HG03103 (cell line): ENCODE results near the gene HIP1.
"Not testable (repeated sequence)": the region's sequence is repeated elsewhere in the genome, so short reads cannot be mapped to it uniquely, and the experiment has no call there.

Experiments used
- ATAC-seq: cut with Tn5 transposase; IDR thresholded peaks from one replicate; pipeline ENCODE4 v1.9.1; 2021; ENCODE audit warnings: low read depth; ENCODE audit not compliant: unreplicated experiment

HIP1 gene

GRCh38 chr7:75687246-75688088 is 51.3 kb downstream of the HIP1 start:
- ATAC-seq, result no peak

DNA sequence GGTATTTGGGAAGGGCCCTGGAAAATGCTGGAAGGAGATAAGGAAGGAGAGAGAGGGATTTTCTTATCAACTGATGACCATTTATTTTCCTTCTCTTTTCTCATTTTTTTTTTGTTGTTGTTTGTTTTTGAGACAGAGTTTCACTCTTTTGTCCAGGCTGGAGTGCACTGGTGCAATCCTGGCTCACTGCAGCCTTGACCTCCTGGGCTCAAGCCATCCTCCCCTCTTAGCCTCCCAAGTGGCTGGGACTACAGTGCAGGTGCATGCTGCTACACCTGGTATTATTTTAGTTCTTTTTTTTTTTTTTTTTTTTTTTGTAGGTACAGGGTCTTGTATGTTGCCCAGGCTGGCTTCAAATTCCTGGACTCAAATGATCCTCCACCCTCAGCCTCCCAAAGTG is 52.2 kb downstream of the HIP1 start:
- no peak for ATAC-seq

- ATAC-seq, result not testable (repeated sequence)
These were observed 56.7 kb downstream of the HIP1 start for GRCh38 chr7:75682052-75682451.

- no peak for ATAC-seq
These were observed 59.7 kb downstream of the HIP1 start for GRCh38 chr7:75679060-75679459.

GRCh38 chr7:75669579-75669978 is 69.2 kb downstream of the HIP1 start:
- no peak for ATAC-seq

- no peak for ATAC-seq
These were observed 70.8 kb downstream of the HIP1 start for GRCh38 chr7:75667938-75668337.

- no peak for ATAC-seq
These were observed 75.3 kb downstream of the HIP1 start for GRCh38 chr7:75663302-75663907.

- ATAC-seq, result peak; percentile 72
These were observed 76.0 kb downstream of the HIP1 start for GRCh38 chr7:75662579-75663301.

DNA sequence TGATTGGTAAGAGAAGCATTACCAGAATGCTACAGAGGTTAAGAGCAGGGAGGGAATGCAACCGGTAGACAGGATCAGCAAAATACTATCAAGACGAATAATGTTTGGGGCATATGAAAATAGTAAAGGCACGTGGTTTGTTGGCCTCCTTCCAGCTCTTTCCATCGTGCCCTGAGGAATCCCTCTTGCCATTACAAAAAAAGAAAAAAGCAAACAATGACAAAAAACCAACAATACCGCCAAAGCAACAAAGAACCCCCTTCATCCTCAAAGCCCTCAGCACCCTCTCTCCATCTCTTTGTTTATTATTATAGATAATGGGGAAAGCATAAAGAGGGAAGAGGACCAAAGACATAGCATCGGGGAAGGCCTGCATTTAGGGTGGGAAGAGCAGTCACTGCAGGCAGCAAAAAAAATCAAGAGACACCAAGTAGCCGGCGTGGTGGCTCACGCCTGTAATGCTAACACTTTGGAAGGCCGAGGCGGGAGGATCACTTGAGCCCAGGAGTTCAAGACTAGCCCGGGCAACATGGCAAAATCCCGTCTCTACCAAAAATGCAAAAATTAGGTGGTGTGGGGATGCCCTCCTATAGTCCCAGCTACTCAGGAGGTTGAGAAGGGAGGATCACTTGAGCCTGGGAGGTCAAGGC is 78.0 kb downstream of the HIP1 start:
- no peak for ATAC-seq

DNA sequence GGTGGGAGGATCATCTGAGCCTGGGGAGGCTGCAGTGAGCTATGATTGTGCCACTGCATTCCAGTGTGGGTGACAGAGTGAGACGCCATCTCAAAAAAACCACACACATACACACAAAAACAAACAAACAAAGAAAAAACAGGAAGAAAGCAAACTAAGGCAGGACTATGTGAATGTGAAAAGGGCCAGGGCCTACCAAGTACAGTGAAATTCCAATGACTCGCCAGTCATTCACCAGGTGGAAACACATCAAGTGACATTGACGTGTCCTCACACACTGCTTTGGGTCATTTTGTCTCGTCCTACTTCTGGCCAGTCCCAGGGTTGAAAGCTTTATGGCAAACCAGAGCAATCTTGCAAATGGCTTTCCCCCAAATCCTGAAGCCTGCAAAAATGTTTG is 79.9 kb downstream of the HIP1 start:
- no peak for ATAC-seq

GRCh38 chr7:75658369-75658768 is 80.4 kb downstream of the HIP1 start:
- no peak for ATAC-seq

DNA sequence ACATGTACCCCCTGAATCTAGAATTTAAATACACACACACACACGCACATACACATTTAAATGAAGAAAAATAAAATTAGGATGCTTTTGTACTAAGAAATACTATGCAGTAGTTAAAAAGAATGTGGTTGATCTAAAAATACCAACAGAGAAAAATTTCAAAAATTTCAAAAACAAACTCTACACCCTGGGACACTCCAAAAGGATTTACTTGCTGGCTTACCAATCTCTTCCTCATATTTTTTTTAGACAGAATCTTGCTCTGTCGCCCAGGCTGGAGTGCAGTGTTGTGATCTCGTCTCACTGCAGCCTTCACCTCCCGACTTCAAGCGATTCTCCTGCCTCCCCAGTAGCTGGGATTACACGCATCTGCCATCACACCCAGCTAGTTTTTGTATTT is 80.9 kb downstream of the HIP1 start:
- no peak for ATAC-seq

DNA sequence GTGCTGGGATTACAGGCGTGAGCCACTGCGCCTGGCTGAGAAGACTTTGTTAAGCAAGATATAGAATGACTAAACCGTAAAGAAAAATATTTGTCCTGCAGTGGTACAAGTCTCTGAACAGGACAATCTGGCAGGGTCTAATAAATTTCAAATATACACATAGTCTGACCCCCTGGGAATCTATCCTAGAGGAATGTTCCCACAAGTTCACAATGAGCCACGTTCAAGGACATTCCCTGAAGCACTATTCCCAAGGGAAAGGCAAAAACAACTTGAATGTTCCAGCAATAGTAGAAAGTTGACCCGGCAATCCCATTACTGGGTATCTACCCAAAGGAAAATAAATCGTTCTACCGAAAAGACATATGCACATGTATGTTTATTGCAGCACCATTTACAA is 82.0 kb downstream of the HIP1 start:
- no peak for ATAC-seq

GRCh38 chr7:75655536-75655935 is 83.2 kb downstream of the HIP1 start:
- ATAC-seq, result no peak

DNA sequence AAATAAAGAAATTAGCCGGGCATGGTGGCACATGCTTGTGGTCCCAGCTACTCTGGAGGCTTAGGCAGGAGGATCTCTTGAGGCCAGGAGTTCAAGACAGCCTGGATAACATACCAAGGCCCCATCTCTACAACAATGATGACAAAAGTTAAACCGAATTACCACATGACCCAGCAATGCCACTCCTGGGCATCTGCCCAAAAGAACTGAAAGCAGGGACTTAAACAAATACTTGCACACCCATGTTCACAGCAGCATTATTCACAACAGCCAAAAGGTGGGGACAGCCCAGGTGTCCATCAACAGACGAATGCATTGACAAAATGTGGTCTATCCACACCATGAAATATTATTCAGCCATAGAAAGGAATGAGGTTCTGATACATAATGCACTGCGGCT is 83.9 kb downstream of the HIP1 start:
- ATAC-seq, result no peak

DNA sequence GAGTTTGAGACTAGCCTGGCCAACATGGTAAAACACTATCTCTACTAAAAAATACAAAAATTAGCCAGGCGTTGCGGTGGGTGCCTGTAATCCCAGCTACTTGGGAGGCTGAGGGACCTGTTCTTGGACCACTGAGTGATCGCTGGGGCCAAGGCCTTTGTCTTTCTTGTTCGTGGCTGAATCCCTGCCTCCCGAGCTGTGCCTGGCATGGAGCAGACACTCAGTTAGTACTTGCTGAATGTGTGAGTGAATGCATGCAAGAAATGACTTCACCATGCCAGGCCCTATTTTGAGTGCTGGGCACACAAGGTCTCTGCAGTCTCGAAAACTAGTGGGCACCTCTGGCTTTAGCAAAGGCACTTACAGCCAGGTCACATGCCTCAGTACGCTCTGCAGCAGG is 85.1 kb downstream of the HIP1 start:
- no peak for ATAC-seq

- no peak for ATAC-seq
These were observed 86.0 kb downstream of the HIP1 start for GRCh38 chr7:75652788-75653187.

DNA sequence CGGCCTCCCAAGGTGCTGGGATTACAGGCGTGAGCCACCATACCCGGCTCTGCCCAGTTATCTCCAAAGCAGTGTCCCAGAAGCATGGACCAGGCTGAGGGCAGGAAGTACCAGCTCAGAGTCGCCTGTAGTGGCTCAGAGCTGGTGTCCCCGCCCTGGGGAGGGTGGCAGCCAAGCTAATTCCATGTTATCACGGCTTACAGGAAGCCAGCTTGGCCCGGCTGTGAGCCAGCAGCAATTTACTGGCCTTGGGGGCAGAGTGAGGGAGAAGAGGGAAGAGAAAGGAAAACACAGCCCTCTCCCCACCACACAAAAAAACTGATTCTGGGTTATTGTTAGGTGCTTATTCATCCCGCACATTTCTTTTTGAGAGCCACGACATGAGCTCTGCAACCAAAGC is 88.1 kb downstream of the HIP1 start:
- no peak for ATAC-seq

DNA sequence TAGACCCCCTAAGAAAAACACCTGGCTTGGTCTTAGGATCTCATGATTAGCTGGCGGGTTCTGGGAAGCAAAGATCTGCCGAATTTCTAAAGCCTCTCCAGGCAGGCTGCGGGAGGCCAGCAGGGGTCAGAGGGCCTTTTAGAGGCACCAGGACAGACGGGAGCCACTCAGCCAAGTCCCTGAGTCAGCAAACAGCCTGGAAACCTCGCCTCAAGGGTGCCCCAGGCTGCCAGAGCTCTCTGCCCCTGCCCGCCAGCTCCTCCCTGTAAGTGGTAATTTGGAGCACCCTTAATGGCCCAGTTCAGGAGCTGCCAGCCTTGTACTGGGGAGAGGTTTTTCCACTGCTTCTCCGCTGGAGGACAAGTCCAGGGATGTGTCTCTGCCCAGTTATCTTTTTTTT is 88.7 kb downstream of the HIP1 start:
- ATAC-seq, result no peak

DNA sequence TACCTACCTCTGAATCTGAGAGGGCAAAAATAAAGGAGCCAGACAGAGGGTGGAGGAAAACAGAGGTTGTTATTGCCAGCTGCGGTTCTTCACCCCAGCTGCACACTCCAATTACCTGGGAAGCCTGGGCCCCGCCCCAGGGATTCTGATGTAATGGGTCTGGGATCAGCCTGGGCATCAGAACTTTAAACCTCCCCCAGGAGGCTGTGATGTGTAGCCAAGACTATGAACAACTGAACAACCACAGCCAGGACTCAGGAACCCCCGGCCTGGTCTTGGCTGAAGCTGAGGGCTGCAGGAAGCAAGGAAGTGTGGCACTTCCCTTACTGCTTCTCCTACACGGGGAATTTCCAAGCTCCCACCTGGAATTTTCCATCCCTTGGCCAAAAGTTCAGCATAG is 89.3 kb downstream of the HIP1 start:
- ATAC-seq, result no peak
